Fibroblast of skin of right quadriceps (primary cell): ENCODE data around the gene KATNBL1.

Experiments used
- DNase-seq: peaks from one replicate; pipeline ENCODE4 v3.0.0-alpha.2; 2013

KATNBL1 gene, protein sequence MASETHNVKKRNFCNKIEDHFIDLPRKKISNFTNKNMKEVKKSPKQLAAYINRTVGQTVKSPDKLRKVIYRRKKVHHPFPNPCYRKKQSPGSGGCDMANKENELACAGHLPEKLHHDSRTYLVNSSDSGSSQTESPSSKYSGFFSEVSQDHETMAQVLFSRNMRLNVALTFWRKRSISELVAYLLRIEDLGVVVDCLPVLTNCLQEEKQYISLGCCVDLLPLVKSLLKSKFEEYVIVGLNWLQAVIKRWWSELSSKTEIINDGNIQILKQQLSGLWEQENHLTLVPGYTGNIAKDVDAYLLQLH

GRCh38 chr15:34209421-34210282, at the start of gene KATNBL1:
Gene KATNBL1 (minus strand): TSS chr15:34210096. CDS start chr15:34163676, 46,420 bp downstream.
- peak; percentile 93 for DNase-seq

- DNase-seq, result no peak
Measured at GRCh38 chr15:34259566-34259965, 49.7 kb upstream of the KATNBL1 start.

DNA sequence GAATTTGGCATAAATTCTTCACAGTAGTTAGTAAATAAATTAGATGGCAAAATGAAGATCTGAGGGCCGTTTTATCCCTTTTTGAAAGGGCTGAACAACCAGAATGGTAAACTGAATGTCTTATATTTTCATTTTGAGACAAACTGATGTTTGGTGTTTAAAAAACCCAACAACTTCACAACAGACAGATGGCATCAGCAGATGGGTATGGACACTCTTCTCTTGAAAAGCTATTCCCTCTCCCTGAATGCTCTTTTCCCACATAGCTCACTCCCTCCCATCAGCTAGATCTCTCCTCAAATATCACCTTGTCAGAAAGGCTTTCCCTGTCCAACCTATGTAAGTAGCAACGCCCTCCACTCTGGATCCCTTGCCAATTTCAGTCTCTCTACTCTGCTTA, 48.3 kb upstream of the KATNBL1 start:
- no peak for DNase-seq

DNA sequence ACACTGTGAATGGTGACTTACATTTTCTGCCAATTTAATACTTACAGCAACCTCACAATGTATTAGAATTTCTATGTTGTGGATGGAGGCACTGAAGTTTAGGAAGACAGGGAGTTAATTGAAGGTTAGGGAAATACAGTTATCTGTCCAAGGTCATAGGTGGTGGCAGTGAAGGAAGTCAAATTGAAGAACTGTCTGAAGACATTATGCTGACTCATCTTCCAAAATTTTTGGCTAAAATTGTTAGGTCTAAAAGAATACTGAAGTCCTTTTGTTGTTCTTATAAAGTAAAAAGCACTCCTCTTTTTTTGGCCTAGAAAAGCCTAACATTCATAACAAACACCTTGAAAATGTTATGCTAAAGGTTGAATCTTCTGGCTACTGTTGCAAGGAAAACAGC, 42.6 kb upstream of the KATNBL1 start:
- DNase-seq, result no peak

DNA sequence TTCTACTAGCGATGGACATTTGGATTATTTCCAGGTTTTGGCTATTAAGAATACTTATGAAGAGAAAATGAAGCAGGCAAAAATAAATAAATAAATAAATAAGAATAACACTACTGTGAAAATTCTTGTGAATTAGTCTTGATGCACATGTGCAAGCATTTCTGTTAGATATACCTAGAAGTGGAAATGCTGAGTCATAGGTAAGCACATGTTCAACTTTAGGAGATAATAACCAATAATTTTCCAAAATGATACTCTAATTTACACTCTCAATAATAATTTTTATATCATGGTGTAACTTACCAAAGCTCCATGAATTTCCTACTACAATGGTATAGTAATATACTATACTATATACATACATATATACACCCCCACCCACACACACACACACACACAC, 38.3 kb upstream of the KATNBL1 start:
- DNase-seq, result no peak

- no peak for DNase-seq
Measured at GRCh38 chr15:34246276-34246976, 36.5 kb upstream of the KATNBL1 start.

- peak; percentile 9 for DNase-seq
Measured at GRCh38 chr15:34243226-34243625, 33.3 kb upstream of the KATNBL1 start.

GRCh38 chr15:34242331-34242710, 32.4 kb upstream of the KATNBL1 start:
- no peak for DNase-seq

DNA sequence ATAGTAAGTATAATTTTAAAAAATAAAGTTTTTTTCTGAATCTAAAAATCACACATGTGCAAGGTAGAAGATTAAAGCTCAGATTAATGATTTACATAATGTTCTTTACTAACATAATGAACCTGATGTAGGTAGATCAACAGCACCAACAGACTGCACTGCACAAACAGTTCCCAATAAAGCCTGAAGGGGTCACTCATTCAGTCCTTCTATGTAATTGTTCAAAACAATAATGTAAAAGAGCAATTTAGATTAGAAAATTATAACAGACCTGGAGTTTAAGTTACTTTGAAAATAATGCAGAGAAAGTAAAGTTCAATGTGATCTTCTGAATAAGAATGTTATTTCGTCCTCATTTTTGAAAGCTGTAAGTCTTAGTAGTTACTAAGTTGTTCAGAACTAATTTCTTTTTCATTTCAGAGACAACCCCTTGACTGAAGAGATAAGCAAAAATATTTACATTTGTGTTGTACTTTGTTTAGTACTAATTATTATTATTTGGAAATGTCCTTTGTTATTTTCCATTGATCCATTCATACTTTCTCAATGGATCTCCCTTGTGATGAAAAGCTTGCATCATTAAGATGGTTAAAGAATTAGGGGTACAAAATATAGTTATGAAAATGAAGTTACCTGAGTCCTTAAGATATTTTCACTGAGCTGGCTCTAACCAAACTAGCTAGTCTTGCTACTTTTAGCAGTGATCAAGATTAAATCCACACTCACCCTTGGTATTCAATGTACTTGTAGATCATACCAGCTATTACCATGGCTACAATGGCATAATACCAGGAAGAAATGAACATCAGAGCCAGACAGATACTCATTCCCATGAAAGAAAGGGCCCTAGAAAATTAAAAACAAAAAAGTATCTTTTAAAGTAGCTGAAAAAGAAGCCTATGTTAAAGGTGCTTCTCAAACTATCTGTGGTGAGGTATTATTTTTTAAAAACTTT, 31.8 kb upstream of the KATNBL1 start:
- DNase-seq, result peak; percentile 4

GRCh38 chr15:34240537-34240936, 30.6 kb upstream of the KATNBL1 start:
- no peak for DNase-seq

DNA sequence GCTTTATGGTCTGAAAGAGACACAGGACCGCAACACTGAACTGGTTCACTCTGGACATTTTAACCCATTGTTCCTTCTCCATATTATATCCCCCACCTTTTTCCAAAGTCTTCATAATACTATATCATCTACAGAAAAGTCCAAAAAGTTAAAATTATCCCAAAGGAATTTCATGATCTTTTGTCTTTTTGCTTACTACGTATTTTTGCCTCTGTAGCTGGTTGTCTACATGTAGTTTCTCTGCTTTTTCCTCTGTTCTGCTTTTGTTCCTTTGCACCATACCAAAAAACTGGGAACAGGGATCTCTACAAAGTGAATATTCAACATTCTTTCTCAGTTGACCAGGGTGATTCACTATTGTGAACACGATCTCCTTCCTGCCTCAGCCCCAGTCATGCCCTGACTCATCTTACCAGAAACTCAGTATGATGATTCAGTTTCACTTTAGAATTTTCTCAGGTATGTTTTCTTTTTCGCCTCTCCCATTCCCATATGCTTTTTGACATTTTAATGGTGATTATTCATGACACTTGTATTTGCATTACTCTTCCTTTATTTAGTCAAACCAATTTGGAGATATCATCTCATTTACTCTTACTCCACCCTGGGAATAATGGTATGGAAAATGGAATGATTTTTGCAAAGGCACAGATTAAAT, 29.4 kb upstream of the KATNBL1 start:
- DNase-seq, result peak; percentile 91

DNA sequence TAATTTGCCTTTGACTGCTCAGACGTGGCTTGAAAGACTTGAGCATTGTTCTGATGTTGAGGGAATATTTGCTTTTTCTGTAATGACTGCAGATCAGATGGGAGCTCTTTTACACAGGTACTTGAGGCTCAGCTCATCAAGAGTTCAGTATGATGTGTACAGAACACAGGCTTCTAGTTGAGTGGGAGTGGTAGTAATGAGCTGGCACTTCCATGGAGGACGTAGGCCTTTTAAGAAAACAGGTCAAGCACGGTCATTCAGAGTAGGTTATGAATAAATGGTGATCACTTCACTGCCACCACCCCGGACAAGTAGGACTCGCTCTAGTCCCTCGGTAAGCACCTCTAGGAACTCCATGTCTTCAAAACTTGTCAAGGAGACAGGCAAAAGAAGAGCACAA, 23.7 kb upstream of the KATNBL1 start:
- no peak for DNase-seq

DNA sequence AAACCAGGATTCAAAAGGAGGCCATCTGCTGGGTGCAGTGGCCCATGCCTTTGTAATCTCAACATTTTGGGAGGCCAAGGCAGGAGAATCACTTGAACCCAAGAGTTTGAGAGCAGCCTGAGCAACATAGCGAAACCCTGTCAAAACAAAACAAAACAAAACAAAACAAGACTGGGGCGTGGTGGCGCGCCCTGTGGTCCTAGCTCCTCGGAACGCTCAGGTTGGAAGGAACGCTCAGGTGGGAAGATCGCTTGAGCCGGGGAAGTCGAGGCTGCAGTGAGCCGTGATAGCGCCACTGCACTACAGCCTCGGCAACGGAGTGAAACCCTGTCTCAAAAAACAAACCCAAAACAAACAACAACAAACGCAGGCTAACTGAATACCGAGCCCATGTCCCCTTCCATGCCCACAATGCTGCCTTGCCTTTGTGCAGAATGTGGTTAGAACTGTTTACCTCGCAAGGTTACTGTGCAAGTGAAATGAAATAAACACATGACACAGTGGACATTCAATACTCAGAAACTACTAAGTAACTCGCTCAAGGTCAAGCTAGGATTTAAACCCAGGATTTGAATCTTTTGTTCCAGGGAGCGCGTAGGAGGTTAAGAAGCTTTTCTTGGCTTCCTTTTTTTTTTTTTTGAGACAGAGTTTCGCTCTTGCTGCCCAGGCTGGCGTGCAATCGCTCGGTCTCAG, 14.2 kb upstream of the KATNBL1 start:
- DNase-seq, result peak; percentile 5

GRCh38 chr15:34217587-34218225, 7.8 kb upstream of the KATNBL1 start:
- DNase-seq, result peak; percentile 71

- no peak for DNase-seq
Measured at GRCh38 chr15:34216527-34217270, 6.8 kb upstream of the KATNBL1 start.

DNA sequence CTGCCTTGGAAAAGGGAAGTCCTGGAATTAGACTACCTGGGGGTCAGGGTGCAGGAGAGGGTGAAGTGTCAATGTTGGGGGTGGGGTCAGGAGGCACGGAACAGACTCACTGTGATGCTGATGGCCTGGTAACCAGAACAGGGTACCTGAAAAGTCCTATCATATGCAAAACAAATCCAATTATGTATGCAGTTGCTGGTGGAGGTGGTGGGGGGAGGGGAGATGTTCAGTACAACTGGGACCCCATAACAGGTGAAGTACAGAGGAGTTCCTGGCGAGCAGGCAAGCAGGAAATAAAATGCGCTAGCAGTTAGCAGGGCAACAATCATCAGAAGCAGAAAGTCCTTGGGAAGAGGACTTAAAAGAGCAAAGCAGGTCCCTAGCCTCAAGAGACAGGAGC, 4.2 kb upstream of the KATNBL1 start:
- DNase-seq, result no peak

DNA sequence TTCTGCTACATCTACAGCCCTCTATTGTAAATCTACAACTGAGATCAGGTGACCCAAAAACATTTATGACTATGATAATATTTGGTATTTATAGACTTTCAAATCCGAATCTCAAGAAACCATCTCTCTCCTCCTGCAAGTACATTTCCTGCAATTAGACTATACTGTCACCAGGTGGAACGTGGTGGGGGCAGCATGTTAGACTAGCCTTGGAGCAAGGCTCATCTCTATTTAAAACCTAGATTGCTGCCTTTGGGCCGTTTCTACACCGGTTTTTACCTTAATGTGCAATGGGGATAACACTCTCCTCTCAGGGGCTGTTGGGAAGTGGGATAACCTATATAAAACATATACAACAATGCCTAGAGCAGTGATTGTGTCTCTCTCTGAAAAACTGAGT, 3.8 kb upstream of the KATNBL1 start:
- DNase-seq, result no peak

GRCh38 chr15:34206011-34206410, 3.9 kb downstream of the KATNBL1 start:
- DNase-seq, result peak; percentile 21

GRCh38 chr15:34203936-34204335, 6.0 kb downstream of the KATNBL1 start:
- no peak for DNase-seq

DNA sequence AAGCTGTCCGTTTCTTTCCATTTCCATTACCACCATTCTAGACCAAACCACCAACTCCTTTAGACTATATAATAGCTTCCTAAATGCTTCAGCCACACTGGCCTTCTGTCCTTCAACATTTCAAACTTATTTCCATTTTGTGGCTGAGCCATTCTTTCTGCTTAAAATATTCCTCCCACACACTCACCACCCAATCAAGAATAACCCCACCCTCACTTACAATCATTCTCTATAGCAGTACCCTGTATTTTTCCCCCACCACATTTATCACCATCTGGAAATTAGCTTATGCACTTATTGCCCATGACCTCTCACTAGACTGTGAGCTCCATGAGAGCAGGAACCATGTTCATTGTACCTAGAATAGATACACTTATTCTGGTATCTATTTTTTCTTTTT, 6.6 kb downstream of the KATNBL1 start:
- DNase-seq, result no peak
